NCI-H187 (cell line): ENCODE results near the gene GMDS.

Experiments used
- DNase-seq, 2 experiments: peaks; one replicate each; lab custom pipeline; 2025; lab: John Stamatoyannopoulos, UW

The GMDS gene

GRCh38 chr6:1624058-1624850 lies 621.2 kb downstream of the GMDS start:
- no peak for DNase-seq

- no peak for DNase-seq
Observed at GRCh38 chr6:1623769-1624057, 621.7 kb downstream of the GMDS start.

GRCh38 chr6:1622851-1623768 lies 622.3 kb downstream of the GMDS start:
- DNase-seq: no peak

GRCh38 chr6:1622220-1622850 lies 623.1 kb downstream of the GMDS start:
- no peak for DNase-seq

GRCh38 chr6:1621070-1621701 lies 624.2 kb downstream of the GMDS start:
- DNase-seq: no peak

GRCh38 chr6:1620504-1621069 lies 624.8 kb downstream of the GMDS start:
- no peak for DNase-seq

- no peak for DNase-seq
Observed at GRCh38 chr6:1619673-1620503, 625.5 kb downstream of the GMDS start.

GRCh38 chr6:1619098-1619672 lies 626.2 kb downstream of the GMDS start:
- DNase-seq: no peak

GRCh38 chr6:1618311-1619097 lies 626.9 kb downstream of the GMDS start:
- no peak for DNase-seq

GRCh38 chr6:1617466-1618310 lies 627.7 kb downstream of the GMDS start:
- DNase-seq: no peak

- no peak for DNase-seq
Observed at GRCh38 chr6:1616701-1617463, 628.5 kb downstream of the GMDS start.

GRCh38 chr6:1615853-1616420 lies 629.5 kb downstream of the GMDS start:
- DNase-seq: no peak

- DNase-seq: no peak
Observed at GRCh38 chr6:1615151-1615852, 630.1 kb downstream of the GMDS start.

- DNase-seq: no peak
Observed at GRCh38 chr6:1614448-1615150, 630.8 kb downstream of the GMDS start.

GRCh38 chr6:1613688-1614447 lies 631.5 kb downstream of the GMDS start:
- DNase-seq: no peak

GRCh38 chr6:1613346-1613687 lies 632.1 kb downstream of the GMDS start:
- DNase-seq: no peak
